Heart left ventricle (tissue), 16 donors: ENCODE data around the gene ABLIM2. TPM values are rescaled to one million over a fixed set of nuclear protein-coding genes. Genes with fewer than 3 reads are reported as not detected.

ENCODE experiments used
- ATAC-seq, 4 donors: fragments of 200-7000 bp; cut with Tn5 transposase; one replicate each; pipeline ENCODE4 v1.9.1; 2020 to 2022; ENCODE audit warnings: moderate library complexity in 4 of 4, mild to moderate bottlenecking in 3 of 4, moderate number of reproducible peaks in 1 of 4
- DNase-seq, 5 donors: peaks; one replicate each; pipeline ENCODE4 v3.0.0-alpha.2; 2020
- H3K27ac ChIP-seq, 12 donors: fragments of 200-600 bp; sonication (generic) in 4 of 12; one replicate each; pipeline versions ENCODE4 v1.5.0 to v1.8.0; 2016 to 2022; ENCODE audit warnings: mild to moderate bottlenecking in 2 of 12
- H3K27me3 ChIP-seq, 9 donors: fragments of 200-600 bp; sonication (generic) in 2 of 9; one replicate each; pipeline versions ENCODE4 v1.5.1 to v1.8.0; 2016 to 2022; ENCODE audit warnings: mild to moderate bottlenecking in 3 of 9
- H3K36me3 ChIP-seq, 9 donors: fragments of 200-600 bp; sonication (generic) in 2 of 9; one replicate each; pipeline versions ENCODE4 v1.5.0 to v1.8.0; 2018 to 2022; ENCODE audit warnings: mild to moderate bottlenecking in 2 of 9
- H3K4me1 ChIP-seq, 12 donors: fragments of 200-600 bp; sonication (generic) in 4 of 12; one replicate each; pipeline versions ENCODE4 v1.5.0 to v1.8.0; 2016 to 2022; ENCODE audit warnings: mild to moderate bottlenecking in 3 of 12
- H3K4me3 ChIP-seq, 12 donors: fragments of 200-600 bp; sonication (generic) in 4 of 12; one replicate each; pipeline versions ENCODE4 v1.5.0 to v1.8.0; 2017 to 2022; ENCODE audit warnings: mild to moderate bottlenecking in 9 of 12, moderate library complexity in 4 of 12
- H3K9me3 ChIP-seq, 12 donors: fragments of 200-600 bp; sonication (generic) in 4 of 12; one replicate each; pipeline versions ENCODE4 v1.5.0 to v1.8.0; 2016 to 2022; ENCODE audit warnings: mild to moderate bottlenecking in 1 of 12
- POLR2A ChIP-seq, 2 donors: fragments of 450-650 bp; IDR thresholded peaks; one replicate each; pipeline ENCODE4 v1.6.1; 2017; ENCODE audit warnings: antibody characterized with exemption in 2 of 2, mild to moderate bottlenecking in 2 of 2, moderate library complexity in 2 of 2
- WGBS, 4 donors: extraction: QIAGEN DNeasy Blood & Tissue Kit in 2 of 4; methylation state at CpG; one replicate each; pipeline versions ENCODE4 v1.1.5 to v1.1.7; 2013 to 2018; 5-methylcytosine and 5-hydroxymethylcytosine counted together
- intact Hi-C, 10 donors: fragments of 100-400 bp; cut with DNase I; formaldehyde crosslinking; loops; one replicate each; pipeline versions ENCODE4 v1.11.1 to v1.14.2; 2022
- polyA plus RNA-seq, 2 donors: library from polyadenylated mRNA; stranded (reverse); fragments of 200-250 nt; gene quantifications; one replicate each; pipeline ENCODE4 v1.2.3, GENCODE V29; 2013
- total RNA-seq, 9 donors: library from RNA; depleted of rRNA in 2 of 9; stranded (reverse); fragments of >200 nt in 2 of 9; fragmentation: NEBNext Ultra II Directional in 3 of 9; extraction: Animal tissue kit (Norgen Biotek cat#: 25700) in 3 of 9; gene quantifications; one replicate each; pipeline versions ENCODE4 v1.1.0 to v1.2.4, GENCODE V29; 2016 to 2023
- TF ChIP-seq, protein P1 (sequence below), 12 donors: fragments of 200-600 bp; sonication (generic) in 4 of 12; IDR thresholded peaks; one replicate each; pipeline versions ENCODE4 v1.5.0 to v1.8.0; 2018 to 2022; ENCODE audit warnings: antibody characterized with exemption in 12 of 12, mild to moderate bottlenecking in 5 of 12
- donor health status: ischemic (EF 13 %, LVEDD 7.1; RV severe dilation, severe dysfunction).
- donor health status: healthy with polysubstance abuse.
- donor health status: DM: no; HTN: yes; CAD: no.
- donor health status: DM: no; HTN: no; CAD: no.
- donor health status: ischemic (EF 25% LVEDD 6.9; RV normal size, moderate dysfunction).
- donor health status: ischemic (EF 25% LVEDD 5.7; RV mildly dilated, moderate dysfunction).
- donor health status: healthy.
- donor health status: DM: yes; HTN: yes; CAD: no.
- donor health status: ischemic (EF 35%, LVEDD 5.7; RV mildly dilated, moderate dysfunction).
- donor health status: nonischemic (EF 11% LVEDD 7.7; RV severe dilation, severe dysfunction).
- donor health status: DM: yes; HTN: yes; CAD: no.
- donor health status: PGD.
- donor health status: ischemic (EF 29% LVEDD 5.4; RV normal size, mild dysfunction).
- donor health status: nonischemic (EF 23%, LVEDD 6.1; RV moderate dilation, normal function).

The ABLIM2 gene
- total and polyA plus RNA-seq, 11 donors = 11.1 to 27.9 (median 18.4) TPM

DNA sequence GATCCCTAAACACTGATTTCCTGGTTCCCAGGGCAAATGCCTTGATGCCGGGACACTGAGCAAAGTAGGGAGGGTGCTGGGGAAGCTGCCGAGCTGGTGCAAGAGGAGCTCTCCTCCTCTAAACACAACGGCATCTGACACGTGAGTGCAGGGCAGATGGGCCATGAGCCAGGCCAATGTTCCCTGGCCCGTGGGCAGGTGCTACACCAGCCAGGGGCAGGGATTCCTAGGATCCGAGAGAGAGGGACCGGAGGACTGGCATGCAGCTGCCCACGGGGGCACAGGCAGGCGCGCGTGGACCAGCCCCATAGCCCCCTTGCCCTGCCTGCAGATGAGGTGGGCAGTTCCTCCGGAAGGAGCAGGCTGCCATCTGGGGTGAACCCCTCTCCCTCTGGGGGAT, 152.1 kb downstream of the ABLIM2 start:
- intact Hi-C loops = no loop called here
- Histone ChIP-seq H3K9me3 (no peaks in the 10 kb centered on the region), H3K36me3 (peaks cover 0 to 6% (median 0%) of the 10 kb centered on the region in 9 donors), H3K27me3 (no peaks in the 10 kb centered on the region), H3K27ac (no peak overlapping the region), H3K4me3 (no peak overlapping the region), H3K4me1 (peaks cover 0 to 8% (median 0%) of the 10 kb centered on the region in 12 donors)
- WGBS, 4 donors = 54 to 88% (median 67%) methylated on average over 6 to 12 of the region's 12 CpGs
- DNase-seq (peak in 1 of 5 donors; percentile 51), ATAC-seq (no peak)
- no peak for TF ChIP-seq POLR2A (IDR thresholded peaks at IDR 0.05)
- TF ChIP-seq, protein P1, sequence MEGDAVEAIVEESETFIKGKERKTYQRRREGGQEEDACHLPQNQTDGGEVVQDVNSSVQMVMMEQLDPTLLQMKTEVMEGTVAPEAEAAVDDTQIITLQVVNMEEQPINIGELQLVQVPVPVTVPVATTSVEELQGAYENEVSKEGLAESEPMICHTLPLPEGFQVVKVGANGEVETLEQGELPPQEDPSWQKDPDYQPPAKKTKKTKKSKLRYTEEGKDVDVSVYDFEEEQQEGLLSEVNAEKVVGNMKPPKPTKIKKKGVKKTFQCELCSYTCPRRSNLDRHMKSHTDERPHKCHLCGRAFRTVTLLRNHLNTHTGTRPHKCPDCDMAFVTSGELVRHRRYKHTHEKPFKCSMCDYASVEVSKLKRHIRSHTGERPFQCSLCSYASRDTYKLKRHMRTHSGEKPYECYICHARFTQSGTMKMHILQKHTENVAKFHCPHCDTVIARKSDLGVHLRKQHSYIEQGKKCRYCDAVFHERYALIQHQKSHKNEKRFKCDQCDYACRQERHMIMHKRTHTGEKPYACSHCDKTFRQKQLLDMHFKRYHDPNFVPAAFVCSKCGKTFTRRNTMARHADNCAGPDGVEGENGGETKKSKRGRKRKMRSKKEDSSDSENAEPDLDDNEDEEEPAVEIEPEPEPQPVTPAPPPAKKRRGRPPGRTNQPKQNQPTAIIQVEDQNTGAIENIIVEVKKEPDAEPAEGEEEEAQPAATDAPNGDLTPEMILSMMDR (IDR thresholded peaks at IDR 0.05) = no peak

DNA sequence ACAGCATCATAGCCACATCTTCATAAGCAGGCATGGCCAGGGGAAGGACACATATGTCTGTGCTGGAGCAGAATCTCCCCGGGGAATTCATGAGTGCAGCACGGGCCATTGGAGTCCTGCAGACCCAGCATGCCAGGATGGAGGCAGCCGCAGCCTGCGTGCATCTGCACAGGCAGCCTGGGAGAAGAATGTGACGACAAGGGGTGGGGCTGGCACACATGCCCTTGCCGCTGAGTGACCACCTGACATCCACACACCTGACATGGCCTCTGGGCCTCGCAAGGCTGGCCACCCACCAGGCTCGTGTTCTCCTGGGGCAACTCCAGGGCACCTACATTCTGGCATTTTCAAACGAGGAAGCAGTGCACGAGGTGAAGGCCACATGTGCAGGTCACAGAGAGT, 152.8 kb downstream of the ABLIM2 start:
- Histone ChIP-seq H3K4me3 (no peak overlapping the region), H3K36me3 (peaks cover 0 to 6% (median 0%) of the 10 kb centered on the region in 9 donors), H3K9me3 (no peaks in the 10 kb centered on the region), H3K4me1 (peaks cover 0 to 5% (median 0%) of the 10 kb centered on the region in 12 donors), H3K27me3 (no peaks in the 10 kb centered on the region), H3K27ac (no peak overlapping the region)
- TF ChIP-seq POLR2A (IDR thresholded peaks at IDR 0.05) = no peak
- TF ChIP-seq, protein P1 (IDR thresholded peaks at IDR 0.05) = no peak
- DNase-seq = no peak
- intact Hi-C loops = no loop called here
- ATAC-seq = no peak
- 63 to 77% (median 76%) methylated on average over 6 to 10 of the region's 10 CpGs for WGBS, 4 donors

DNA sequence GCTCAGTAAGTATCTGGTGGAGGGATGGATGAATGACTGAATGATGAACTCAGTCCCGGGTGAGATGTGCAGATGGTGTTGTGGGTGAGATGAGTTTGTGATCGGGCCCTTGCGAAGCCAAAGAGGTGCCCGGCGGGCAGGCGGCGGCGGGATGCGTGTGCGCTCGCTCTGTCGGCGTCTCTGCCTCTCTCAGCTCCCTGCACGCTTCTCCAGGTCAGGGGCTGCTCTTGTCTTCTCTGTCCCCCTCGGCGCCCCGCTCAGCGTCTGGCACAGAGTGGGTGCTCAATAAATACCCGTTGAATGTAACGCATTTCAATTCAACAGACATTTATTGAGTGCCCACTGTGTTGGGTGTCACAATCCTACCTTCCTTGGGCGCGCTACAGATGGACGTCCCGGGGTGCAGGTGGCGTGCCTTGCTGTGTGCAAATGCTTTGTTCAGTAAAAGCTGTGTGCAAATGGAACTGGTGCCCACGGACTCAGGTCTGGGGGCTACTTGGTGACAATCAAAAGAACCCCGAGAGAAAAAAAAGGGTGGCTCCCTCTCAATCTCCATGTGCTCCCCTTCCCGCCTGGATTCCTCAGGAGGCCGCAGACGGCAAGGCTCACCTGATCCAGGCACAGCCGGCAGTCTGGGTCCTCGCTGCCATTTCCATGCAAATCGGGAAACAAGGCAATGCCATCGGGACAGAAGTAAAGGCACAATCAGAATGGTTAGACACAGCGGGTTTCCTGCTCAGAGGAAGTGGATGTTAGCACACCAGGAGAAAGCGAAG, 153.4 kb downstream of the ABLIM2 start:
- intact Hi-C loops = no loop called here
- peak in 1 of 5 donors; percentile 20 for DNase-seq
- H3K36me3 ChIP-seq = peaks cover 0 to 6% (median 0%) of the 10 kb centered on the region in 9 donors
- no peaks in the 10 kb centered on the region for H3K27me3 ChIP-seq
- WGBS, 4 donors = 92 to 93% (median 93%) methylated on average over 36 of the region's 36 CpGs
- H3K27ac ChIP-seq = no peak overlapping the region
- no peak for TF ChIP-seq POLR2A (IDR thresholded peaks at IDR 0.05)
- TF ChIP-seq, protein P1 (IDR thresholded peaks at IDR 0.05) = no peak
- no peak for ATAC-seq
- no peaks in the 10 kb centered on the region for H3K4me1 ChIP-seq
- no peaks in the 10 kb centered on the region for H3K9me3 ChIP-seq
- H3K4me3 ChIP-seq = no peak overlapping the region

DNA sequence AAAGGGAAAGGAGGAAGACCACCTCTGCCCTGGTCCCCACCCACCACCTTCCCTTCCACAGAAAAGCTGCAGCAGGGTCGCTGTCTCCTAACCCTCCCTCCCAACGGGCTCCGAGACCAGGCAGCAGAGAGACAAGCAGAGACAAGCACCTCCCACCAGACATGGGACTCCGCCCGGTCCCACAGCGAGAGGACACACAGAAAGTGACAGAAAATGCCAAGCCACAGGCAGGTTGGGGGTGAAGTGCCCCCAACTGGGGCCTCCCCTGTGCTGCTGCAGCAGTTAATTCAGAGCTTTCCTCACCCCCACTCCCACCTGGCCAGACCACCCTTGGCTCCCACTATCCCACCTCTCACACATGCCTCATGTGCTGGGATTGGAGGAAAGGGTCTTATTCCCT, 154.5 kb downstream of the ABLIM2 start:
- ATAC-seq = no peak
- H3K27me3 ChIP-seq = no peaks in the 10 kb centered on the region
- no peak for DNase-seq
- no peaks in the 10 kb centered on the region for H3K4me1 ChIP-seq
- TF ChIP-seq, protein P1 (IDR thresholded peaks at IDR 0.05) = no peak
- no peak for TF ChIP-seq POLR2A (IDR thresholded peaks at IDR 0.05)
- no peak overlapping the region for H3K27ac ChIP-seq
- peaks cover 0 to 6% (median 0%) of the 10 kb centered on the region in 9 donors for H3K36me3 ChIP-seq
- WGBS, 4 donors = 72 to 89% (median 76%) methylated on average over 6 of the region's 6 CpGs
- no peaks in the 10 kb centered on the region for H3K9me3 ChIP-seq
- H3K4me3 ChIP-seq = no peak overlapping the region
- intact Hi-C loops = no loop called here
